NCI-H345 (cell line): ENCODE measurements around the gene AQP11.

Source experiments
- DNase-seq: peaks from one replicate; lab custom pipeline; 2025; lab: John Stamatoyannopoulos, UW

The AQP11 gene

GRCh38 chr11:77658213-77659013, 68.7 kb downstream of the AQP11 start:
- DNase-seq: no peak
